ENCODE data around the gene SCN2B. TPM values are rescaled to one million over a fixed set of nuclear protein-coding genes. Genes with fewer than 3 reads are reported as not detected.

Gene SCN2B
- total RNA-seq, 3 donors from 2014 or later (not counting 1 experiment from before 2014, with no cell fraction given): not detected

- Mint-ChIP-seq H3K4me1 (peaks cover 5 to 11% of the 10 kb centered on the region in 2 donors), H3K4me3 (peak overlapping the region; percentile 71), H3K9me3 (no peaks in the 10 kb centered on the region), H3K27ac (peak overlapping the region in 1 of 2 donors; percentile 81), H3K27me3 (ENCODE audit: low read depth in 2 of 2) (no peaks in the 10 kb centered on the region), H3K36me3 (no peaks in the 10 kb centered on the region)
- H3K36me3 ChIP-seq (ENCODE audit: control insufficient read depth, insufficient read depth, low read length): peaks cover 3% of the 10 kb centered on the region
- H3K27me3 ChIP-seq (ENCODE audit: control insufficient read depth, insufficient read depth, low read length): no peaks in the 10 kb centered on the region
- H3K4me1 ChIP-seq (ENCODE audit: control insufficient read depth, insufficient read depth, low read length): peaks cover 35% of the 10 kb centered on the region
- intact Hi-C loops (cut with micrococcal nuclease): no loop called here
- H3K4me3 ChIP-seq (ENCODE audit: low read length): no peak overlapping the region
- TF ChIP-seq CTCF (IDR thresholded peaks at IDR 0.05): no peak
- no peak overlapping the region for H3K27ac ChIP-seq (ENCODE audit: low read length)
- no peaks in the 10 kb centered on the region for H3K9me3 ChIP-seq (ENCODE audit: control insufficient read depth, insufficient read depth, low read length)
- ATAC-seq: no peak
- WGBS (ENCODE audit: insufficient coverage): 95% methylated on average over 5 of the region's 6 CpGs
- DNase-seq: no peak
Observed at GRCh38 chr11:118199135-118199534, 22.7 kb upstream of the SCN2B start.

GRCh38 chr11:118198370-118198769 is 21.9 kb upstream of the SCN2B start:
- H3K36me3 Mint-ChIP-seq: no peaks in the 10 kb centered on the region

GRCh38 chr11:118194835-118195627 is 18.6 kb upstream of the SCN2B start:
- H3K9me3 Mint-ChIP-seq: peaks cover 0 to 3% of the 10 kb centered on the region in 2 donors
- intact Hi-C loops (cut with micrococcal nuclease): no loop called here
- TF ChIP-seq CTCF (IDR thresholded peaks at IDR 0.05): no peak
- WGBS (ENCODE audit: insufficient coverage): 87% methylated on average over 10 of the region's 10 CpGs
- Histone ChIP-seq H3K4me1 (ENCODE audit: control insufficient read depth, insufficient read depth, low read length) (peaks cover 6% of the 10 kb centered on the region), H3K36me3 (ENCODE audit: control insufficient read depth, insufficient read depth, low read length) (peaks cover 3% of the 10 kb centered on the region), H3K27me3 (ENCODE audit: control insufficient read depth, insufficient read depth, low read length) (no peaks in the 10 kb centered on the region), H3K9me3 (ENCODE audit: control insufficient read depth, insufficient read depth, low read length) (no peaks in the 10 kb centered on the region), H3K27ac (ENCODE audit: low read length) (no peak overlapping the region), H3K4me3 (ENCODE audit: low read length) (no peak overlapping the region)
- no peak for DNase-seq
- no peak overlapping the region for H3K4me3 Mint-ChIP-seq
- H3K27ac Mint-ChIP-seq: no peak overlapping the region
- H3K4me1 Mint-ChIP-seq: peaks cover 5 to 11% of the 10 kb centered on the region in 2 donors
- no peak for ATAC-seq
- H3K36me3 Mint-ChIP-seq: no peaks in the 10 kb centered on the region
- peaks cover 3 to 12% of the 10 kb centered on the region in 2 donors for H3K27me3 Mint-ChIP-seq (ENCODE audit: low read depth in 2 of 2)

More at GRCh38 chr11:118198370-118198769, 21.9 kb upstream of the SCN2B start:
- H3K27me3 Mint-ChIP-seq (ENCODE audit: low read depth in 2 of 2): no peaks in the 10 kb centered on the region
- peaks cover 5 to 11% of the 10 kb centered on the region in 2 donors for H3K4me1 Mint-ChIP-seq
- intact Hi-C loops (cut with micrococcal nuclease): loop anchor here (1.0 kb wide), 3 partner anchors 93 to 290 kb away; no protein-coding TSS in a partner anchor
- H3K9me3 Mint-ChIP-seq: no peaks in the 10 kb centered on the region
- no peak overlapping the region for H3K27ac ChIP-seq (ENCODE audit: low read length)
- H3K4me3 ChIP-seq (ENCODE audit: low read length): no peak overlapping the region
- peak overlapping the region in 1 of 2 donors; percentile 81 for H3K27ac Mint-ChIP-seq
- peaks cover 32% of the 10 kb centered on the region for H3K4me1 ChIP-seq (ENCODE audit: control insufficient read depth, insufficient read depth, low read length)
- H3K4me3 Mint-ChIP-seq: no peak overlapping the region
- H3K27me3 ChIP-seq (ENCODE audit: control insufficient read depth, insufficient read depth, low read length): no peaks in the 10 kb centered on the region
- DNase-seq: peak; percentile 79 to 90
- ATAC-seq: peak; percentile 75 to 91 (median 77)
- 1% methylated on average over 9 of the region's 9 CpGs for WGBS (ENCODE audit: insufficient coverage)
- peak; percentile 96 for TF ChIP-seq CTCF (IDR thresholded peaks at IDR 0.05)
- peaks cover 3% of the 10 kb centered on the region for H3K36me3 ChIP-seq (ENCODE audit: control insufficient read depth, insufficient read depth, low read length)
- H3K9me3 ChIP-seq (ENCODE audit: control insufficient read depth, insufficient read depth, low read length): no peaks in the 10 kb centered on the region

Measured in natural killer cell (primary cell).